Measurements from ENCODE around the gene IL3. TPM values are rescaled to one million over a fixed set of nuclear protein-coding genes. Genes with fewer than 3 reads are reported as not detected.

The IL3 gene, protein sequence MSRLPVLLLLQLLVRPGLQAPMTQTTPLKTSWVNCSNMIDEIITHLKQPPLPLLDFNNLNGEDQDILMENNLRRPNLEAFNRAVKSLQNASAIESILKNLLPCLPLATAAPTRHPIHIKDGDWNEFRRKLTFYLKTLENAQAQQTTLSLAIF
- total RNA-seq = not detected

DNA sequence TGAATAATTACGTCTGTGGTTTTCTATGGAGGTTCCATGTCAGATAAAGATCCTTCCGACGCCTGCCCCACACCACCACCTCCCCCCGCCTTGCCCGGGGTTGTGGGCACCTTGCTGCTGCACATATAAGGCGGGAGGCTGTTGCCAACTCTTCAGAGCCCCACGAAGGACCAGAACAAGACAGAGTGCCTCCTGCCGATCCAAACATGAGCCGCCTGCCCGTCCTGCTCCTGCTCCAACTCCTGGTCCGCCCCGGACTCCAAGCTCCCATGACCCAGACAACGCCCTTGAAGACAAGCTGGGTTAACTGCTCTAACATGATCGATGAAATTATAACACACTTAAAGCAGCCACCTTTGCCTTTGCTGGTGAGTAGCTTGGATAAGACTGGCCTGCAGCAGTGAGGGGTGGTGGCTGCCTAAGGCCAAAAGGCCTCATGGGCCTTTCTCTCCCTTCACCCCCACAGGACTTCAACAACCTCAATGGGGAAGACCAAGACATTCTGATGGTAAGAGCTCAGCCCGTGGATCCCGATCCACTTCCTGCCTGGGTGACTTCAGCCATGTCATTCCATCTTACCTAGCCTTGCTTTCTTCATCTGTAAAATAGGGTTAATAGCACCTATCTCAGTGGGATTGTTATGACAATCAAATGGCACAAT lies at the start of gene IL3:
IL3 (plus strand) TSS at position 155 of the 661 bp plus-strand sequence; CDS start at position 207, 52 bp downstream.
- no peak for DNase-seq

DNA sequence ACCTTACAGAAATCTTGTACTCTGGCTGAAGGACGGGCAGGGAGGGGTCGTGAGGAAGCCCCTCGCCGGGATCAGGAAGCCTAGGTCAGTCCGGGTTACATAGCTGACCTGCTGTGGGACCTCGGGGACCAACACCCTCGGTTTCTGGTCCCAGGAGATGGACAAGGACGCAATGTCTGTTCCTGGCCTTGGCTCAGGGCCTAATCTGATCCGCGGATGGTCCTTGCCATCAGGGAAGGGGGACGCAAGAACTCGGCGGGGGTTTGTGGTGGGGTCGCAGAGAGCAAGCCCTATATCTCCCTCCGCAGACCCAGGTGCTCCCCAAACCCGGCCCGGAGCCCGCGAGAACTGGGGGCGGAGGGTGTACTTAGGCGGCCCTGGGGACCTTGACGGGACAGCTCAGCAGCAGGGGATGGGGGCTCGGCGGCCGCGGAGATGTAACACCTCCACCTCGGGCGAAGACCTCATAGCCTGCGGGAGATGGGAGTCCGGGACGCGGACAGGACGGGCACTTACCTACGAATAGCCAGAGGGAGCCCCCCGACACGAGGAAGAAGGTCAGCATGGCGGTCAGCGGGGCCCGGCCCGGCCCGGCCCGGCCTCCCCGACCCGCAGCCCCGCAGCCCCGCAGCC lies 49.4 kb upstream of the IL3 start:
- DNase-seq = no peak

GRCh38 chr5:132011622-132012343 lies 48.7 kb upstream of the IL3 start, which contains the start of gene ACSL6:
Gene ACSL6 (minus strand): TSS chr5:132011658. CDS start chr5:132011553, 105 bp downstream.
- peak; percentile 32 for DNase-seq

DNA sequence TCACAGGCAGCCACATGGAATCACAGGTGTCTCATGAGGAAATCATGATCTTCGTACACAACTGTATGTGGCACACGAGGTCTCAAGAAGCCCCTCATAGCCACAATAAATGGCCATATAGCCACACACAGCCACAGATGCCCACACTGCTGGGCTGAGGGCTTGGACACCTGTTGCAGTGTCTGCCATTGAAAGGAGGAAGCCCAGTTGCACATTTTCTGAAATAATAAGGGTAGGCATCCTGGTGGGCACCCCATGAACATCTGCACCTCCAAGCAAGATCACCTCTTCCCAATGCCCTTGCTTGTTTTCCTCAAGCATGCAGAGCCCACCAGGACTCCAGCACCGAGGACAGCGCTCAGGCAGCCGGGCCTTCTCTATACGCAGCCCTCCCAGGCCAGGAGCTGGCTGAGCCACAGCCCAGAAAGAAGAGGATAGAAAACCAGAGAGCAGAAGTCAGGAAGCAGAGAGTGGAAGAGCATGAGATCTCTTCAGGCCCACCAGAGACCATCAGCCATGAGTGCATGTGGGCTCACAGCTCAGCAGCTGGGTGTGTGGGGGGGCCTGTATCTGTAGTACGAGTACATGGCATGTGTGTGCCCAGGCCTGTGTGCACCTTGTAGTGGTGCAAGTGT lies 48.0 kb upstream of the IL3 start:
- no peak for DNase-seq

DNA sequence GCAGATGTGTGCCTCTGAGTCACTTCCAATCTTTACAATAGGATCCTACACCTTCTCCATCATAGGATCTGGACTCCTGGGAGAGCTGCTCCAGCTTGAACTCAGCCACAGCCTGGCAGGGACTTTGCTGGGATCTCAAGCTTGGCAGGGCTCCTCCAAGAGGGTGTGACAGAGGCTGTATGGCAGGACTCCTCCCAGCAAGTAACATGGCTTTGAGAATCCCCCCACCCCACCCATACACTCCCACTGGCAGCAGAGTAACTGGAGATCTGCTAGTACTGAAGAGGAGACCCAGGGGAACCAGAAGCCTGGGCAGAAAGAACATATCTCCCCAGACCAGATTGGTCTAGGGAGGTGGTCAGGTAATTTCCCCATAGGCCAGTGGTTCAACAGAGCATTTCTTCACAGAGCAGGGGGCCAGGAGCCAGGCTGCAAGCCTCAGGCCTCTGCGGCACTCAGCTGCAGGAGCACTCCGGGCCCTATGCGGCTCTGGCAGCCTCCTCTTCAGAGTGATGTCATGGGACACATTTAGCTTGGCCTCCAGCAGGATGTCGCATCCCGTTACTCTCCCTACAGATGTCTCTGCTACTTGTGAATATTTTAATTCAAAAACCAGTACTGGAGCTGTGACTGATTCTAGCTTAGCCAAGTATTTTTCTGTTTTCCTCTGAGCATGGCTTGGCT lies 47.3 kb upstream of the IL3 start:
- no peak for DNase-seq

- no peak for DNase-seq
Observed at GRCh38 chr5:132013711-132014110, 46.7 kb upstream of the IL3 start.

- DNase-seq = no peak
Observed at GRCh38 chr5:132016721-132017250, 43.7 kb upstream of the IL3 start.

DNA sequence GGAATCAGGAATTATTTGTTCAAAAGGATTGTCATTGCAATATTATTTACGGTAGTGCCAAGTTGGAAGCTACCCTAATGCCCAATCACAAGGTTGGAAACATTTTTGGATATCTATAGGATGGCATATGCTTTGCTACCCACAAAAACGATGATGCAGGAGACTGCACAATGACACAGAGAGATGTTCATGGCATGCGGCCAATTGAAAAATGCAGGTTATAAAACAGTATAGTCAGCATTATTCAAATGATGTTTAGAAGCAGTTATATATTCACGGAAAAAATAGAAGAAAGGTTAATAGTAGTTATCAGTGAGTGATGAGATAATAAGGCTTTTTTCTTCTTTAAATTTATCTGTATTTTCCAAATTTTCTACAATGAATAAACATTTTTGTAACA lies 43.1 kb upstream of the IL3 start:
- no peak for DNase-seq

DNA sequence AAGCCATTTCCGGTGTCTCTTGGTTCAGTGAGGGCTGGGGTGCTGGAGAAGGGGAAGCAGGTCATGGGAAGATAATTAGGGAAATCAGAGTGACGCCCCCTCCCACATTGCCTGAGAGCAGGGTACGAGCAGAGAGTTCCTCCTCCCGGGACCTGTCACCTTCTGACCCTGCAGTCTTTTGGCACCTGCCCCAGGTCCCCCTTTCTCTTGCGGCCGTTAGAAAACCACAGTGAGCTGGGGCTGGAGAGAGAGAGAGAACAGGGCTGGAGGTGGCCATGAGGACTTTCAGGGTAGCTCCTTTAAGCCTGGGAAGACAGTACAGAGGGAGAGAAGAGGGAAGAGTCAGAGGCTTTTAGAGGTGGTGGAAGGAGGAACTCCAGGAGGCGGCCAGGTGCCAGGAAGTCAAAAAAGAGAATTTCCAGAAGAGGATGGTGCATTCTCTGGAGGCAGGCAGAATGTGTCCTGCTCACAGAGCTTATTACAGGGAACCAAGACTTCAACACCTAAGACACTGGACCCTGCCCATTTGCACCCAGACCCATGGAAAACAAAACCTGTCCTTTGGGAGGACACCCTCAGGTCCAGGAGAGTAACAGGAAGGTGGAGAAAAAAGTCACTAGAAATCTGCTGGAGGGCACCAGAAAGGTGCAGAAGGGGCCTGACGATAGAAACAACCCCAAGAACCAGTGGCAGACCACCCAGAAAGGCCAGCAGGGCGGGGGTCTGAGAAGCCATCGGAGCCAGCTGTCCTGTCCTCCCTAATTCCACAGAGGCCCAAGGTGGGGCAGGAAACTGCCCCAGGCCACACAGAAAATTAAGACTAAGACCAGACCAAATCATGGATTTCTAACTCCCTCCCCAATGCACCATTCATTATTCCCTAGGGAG lies 42.5 kb upstream of the IL3 start:
- no peak for DNase-seq

- no peak for DNase-seq
Observed at GRCh38 chr5:132019337-132019736, 41.1 kb upstream of the IL3 start.

DNA sequence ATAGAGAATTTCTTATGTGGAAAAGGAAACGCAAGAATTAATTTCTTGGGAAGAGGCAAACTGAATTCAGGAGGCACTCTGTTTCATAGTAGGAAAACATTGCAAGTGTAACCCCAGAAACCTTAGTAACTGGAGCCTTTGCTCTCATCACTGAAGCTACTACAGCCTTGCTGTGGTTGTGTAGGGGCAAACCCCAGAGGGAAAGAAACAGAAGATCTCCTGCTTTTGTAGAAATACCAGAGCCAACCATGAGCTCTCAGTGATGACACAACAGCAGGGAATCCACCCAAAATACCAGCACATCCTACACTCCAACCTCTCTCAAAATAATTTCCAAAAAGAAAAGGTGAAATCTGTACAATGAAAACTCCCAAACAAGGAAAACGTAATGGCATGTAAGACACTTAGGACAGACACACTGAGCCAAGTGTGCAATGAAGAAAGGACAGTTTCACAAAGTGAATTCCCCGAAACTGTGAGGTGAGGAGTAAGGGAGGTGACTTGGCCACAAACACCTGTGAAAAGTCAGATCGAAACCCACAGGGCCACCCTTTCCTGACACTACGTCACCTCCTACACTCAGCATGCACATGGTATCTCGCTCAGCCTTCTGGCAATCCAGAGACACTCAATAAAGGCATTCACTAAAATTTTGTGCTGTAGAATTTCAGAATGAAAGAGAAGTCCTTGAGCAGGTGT lies 40.4 kb upstream of the IL3 start:
- DNase-seq = peak; percentile 54

- no peak for DNase-seq
Observed at GRCh38 chr5:132020568-132021339, 39.7 kb upstream of the IL3 start.

GRCh38 chr5:132021654-132022053 lies 38.8 kb upstream of the IL3 start:
- DNase-seq = no peak

GRCh38 chr5:132022737-132023136 lies 37.7 kb upstream of the IL3 start:
- no peak for DNase-seq

DNA sequence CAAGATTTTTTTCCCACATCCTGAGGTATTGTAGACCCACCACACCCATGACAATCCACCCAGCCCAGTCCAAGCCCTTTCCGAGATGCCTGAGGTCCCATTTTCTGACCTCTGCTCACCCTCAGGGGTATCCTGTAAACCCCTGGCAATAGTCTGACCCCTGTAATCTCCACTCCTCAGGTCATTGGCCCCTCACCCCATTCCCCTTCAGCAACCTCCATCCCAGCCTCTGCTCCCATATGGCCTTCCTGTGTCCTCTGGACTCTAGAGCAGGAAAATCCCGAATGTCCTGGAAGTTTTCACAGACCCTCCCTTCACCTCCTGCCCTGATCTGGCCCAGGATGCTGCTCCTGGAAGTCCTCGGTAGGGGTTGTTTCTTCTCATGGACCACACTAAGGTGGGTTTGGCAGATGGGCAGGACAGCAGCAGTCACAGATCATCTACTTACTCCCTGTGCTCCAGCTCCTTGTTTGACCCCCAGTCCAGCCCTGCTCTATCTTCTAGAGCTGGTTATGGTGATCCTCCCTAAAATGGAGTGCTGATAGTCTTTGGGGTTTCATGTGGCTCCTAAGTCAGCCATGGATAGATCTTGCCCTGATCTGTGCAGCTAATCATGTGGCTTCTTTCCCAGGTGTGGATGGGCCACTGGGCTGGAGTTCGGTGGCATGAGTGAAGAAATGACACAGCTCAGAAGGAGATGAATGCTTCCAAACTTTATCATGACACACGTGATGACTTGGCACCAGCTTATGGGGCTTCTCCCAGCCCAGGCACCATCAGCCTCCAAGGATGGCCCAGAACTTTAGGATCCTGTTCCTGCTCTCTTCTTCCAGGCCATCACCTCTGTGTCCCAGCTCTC lies 37.0 kb upstream of the IL3 start:
- DNase-seq = no peak

DNA sequence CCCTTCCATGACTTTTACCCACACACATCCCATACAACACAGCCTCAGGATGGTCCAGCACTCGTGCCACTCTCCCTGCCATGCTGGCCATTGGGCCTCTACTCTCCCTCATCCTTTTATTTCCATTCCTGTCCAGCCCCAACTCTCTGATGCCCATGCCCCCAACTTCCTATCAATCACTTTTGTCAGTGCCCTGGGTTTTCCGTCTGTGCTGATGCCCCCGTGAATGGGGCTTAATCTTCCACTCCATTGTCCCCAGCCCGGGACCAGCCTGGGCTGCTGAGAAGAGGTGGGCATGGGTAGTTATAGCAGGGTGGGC lies 36.4 kb upstream of the IL3 start:
- DNase-seq = no peak

- no peak for DNase-seq
Observed at GRCh38 chr5:132024789-132025402, 35.6 kb upstream of the IL3 start.

DNA sequence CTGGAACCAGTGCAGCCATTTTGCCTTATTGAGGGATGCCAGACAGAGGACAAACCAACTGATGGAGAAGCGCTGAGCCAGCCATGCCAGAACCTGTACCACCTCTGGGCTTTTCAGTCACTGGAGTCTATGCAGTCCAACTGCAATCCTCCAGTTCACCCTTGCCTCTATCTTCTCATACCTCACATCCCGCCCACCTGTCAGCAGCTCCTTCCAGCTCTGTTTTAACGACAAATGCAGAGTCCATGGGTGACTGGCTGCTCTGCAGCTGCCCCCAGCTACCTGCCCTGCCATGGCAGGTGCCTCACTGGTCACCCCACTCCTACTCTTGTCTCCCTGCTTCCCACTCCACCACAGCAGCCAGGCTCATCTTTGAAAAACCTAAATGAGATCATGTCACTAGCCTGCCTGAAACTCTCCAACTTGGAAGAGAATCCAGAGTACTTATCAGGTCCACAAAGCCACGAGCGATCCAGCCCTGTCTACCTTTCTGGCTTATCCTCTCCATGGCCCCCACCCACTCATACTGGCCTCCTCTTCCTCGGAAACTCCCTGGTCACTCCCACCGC lies 35.0 kb upstream of the IL3 start:
- DNase-seq = no peak

Data from effector CD4-positive, alpha-beta T cell (primary cell).